ENCODE data around the gene KIDINS220.

Gene KIDINS220

GRCh38 chr2:8691859-8692437 is 145.5 kb downstream of the KIDINS220 start:
- H3K4me1 Mint-ChIP-seq (ENCODE audit: low read depth), result peaks cover 3% of the 10 kb centered on the region
- H3K27me3 Mint-ChIP-seq, result peaks cover 20% of the 10 kb centered on the region
- H3K9me3 Mint-ChIP-seq (ENCODE audit: low read depth), result no peaks in the 10 kb centered on the region
- peaks cover 7% of the 10 kb centered on the region for H3K36me3 Mint-ChIP-seq
- no peak overlapping the region for H3K27ac Mint-ChIP-seq
- no peak overlapping the region for H3K4me3 Mint-ChIP-seq

- H3K4me3 Mint-ChIP-seq, result peak overlapping the region; percentile 76
- H3K27ac Mint-ChIP-seq, result peak overlapping the region; percentile 58
- H3K36me3 Mint-ChIP-seq, result peaks cover 2% of the 10 kb centered on the region
- peaks cover 20% of the 10 kb centered on the region for H3K4me1 Mint-ChIP-seq (ENCODE audit: low read depth)
- no peaks in the 10 kb centered on the region for H3K9me3 Mint-ChIP-seq (ENCODE audit: low read depth)
- peaks cover 4% of the 10 kb centered on the region for H3K27me3 Mint-ChIP-seq
These were observed 151.6 kb downstream of the KIDINS220 start for GRCh38 chr2:8685697-8686358.

GRCh38 chr2:8684878-8685696 is 152.3 kb downstream of the KIDINS220 start:
- H3K27ac Mint-ChIP-seq, result peak overlapping the region; percentile 97
- H3K27me3 Mint-ChIP-seq, result peaks cover 3% of the 10 kb centered on the region
- H3K4me3 Mint-ChIP-seq, result peak overlapping the region; percentile 99
- H3K9me3 Mint-ChIP-seq (ENCODE audit: low read depth), result no peaks in the 10 kb centered on the region
- peaks cover 26% of the 10 kb centered on the region for H3K4me1 Mint-ChIP-seq (ENCODE audit: low read depth)
- peaks cover 2% of the 10 kb centered on the region for H3K36me3 Mint-ChIP-seq

- Mint-ChIP-seq H3K27ac (peak overlapping the region; percentile 97), H3K4me1 (ENCODE audit: low read depth) (peaks cover 32% of the 10 kb centered on the region), H3K36me3 (peaks cover 2% of the 10 kb centered on the region), H3K4me3 (peak overlapping the region; percentile 99), H3K9me3 (ENCODE audit: low read depth) (no peaks in the 10 kb centered on the region), H3K27me3 (peaks cover 3% of the 10 kb centered on the region)
These were observed 152.9 kb downstream of the KIDINS220 start for GRCh38 chr2:8684540-8684877.

- Mint-ChIP-seq H3K36me3 (no peaks in the 10 kb centered on the region), H3K27ac (peak overlapping the region; percentile 97), H3K9me3 (ENCODE audit: low read depth) (no peaks in the 10 kb centered on the region), H3K4me3 (peak overlapping the region; percentile 99), H3K4me1 (ENCODE audit: low read depth) (peaks cover 38% of the 10 kb centered on the region), H3K27me3 (no peaks in the 10 kb centered on the region)
These were observed 154.4 kb downstream of the KIDINS220 start for GRCh38 chr2:8682719-8683667.

GRCh38 chr2:8681786-8682692 is 155.4 kb downstream of the KIDINS220 start, which contains the start of gene ID2:
ID2 (plus strand) TSS chr2:8682056; CDS start chr2:8682166, 110 bp downstream.
- H3K27me3 Mint-ChIP-seq, result peaks cover 6% of the 10 kb centered on the region
- peaks cover 48% of the 10 kb centered on the region for H3K4me1 Mint-ChIP-seq (ENCODE audit: low read depth)
- H3K4me3 Mint-ChIP-seq, result peak within 1 kb of the TSS; percentile 99
- no peaks in the 10 kb centered on the region for H3K9me3 Mint-ChIP-seq (ENCODE audit: low read depth)
- no peaks in the 10 kb centered on the region for H3K36me3 Mint-ChIP-seq
- peak within 1 kb of the TSS; percentile 97 for H3K27ac Mint-ChIP-seq

GRCh38 chr2:8680822-8681760 is 156.3 kb downstream of the KIDINS220 start:
- peaks cover 47% of the 10 kb centered on the region for H3K4me1 Mint-ChIP-seq (ENCODE audit: low read depth)
- no peaks in the 10 kb centered on the region for H3K36me3 Mint-ChIP-seq
- H3K4me3 Mint-ChIP-seq, result peak overlapping the region; percentile 85
- no peaks in the 10 kb centered on the region for H3K9me3 Mint-ChIP-seq (ENCODE audit: low read depth)
- peaks cover 9% of the 10 kb centered on the region for H3K27me3 Mint-ChIP-seq
- H3K27ac Mint-ChIP-seq, result peak overlapping the region; percentile 83

GRCh38 chr2:8679827-8680731 is 157.3 kb downstream of the KIDINS220 start:
- H3K27me3 Mint-ChIP-seq, result peaks cover 9% of the 10 kb centered on the region
- H3K36me3 Mint-ChIP-seq, result no peaks in the 10 kb centered on the region
- peaks cover 45% of the 10 kb centered on the region for H3K4me1 Mint-ChIP-seq (ENCODE audit: low read depth)
- H3K27ac Mint-ChIP-seq, result peak overlapping the region; percentile 83
- H3K4me3 Mint-ChIP-seq, result peak overlapping the region; percentile 79
- no peaks in the 10 kb centered on the region for H3K9me3 Mint-ChIP-seq (ENCODE audit: low read depth)

- H3K27me3 Mint-ChIP-seq, result peaks cover 9% of the 10 kb centered on the region
- H3K4me1 Mint-ChIP-seq (ENCODE audit: low read depth), result peaks cover 42% of the 10 kb centered on the region
- peaks cover 2% of the 10 kb centered on the region for H3K9me3 Mint-ChIP-seq (ENCODE audit: low read depth)
- H3K4me3 Mint-ChIP-seq, result peak overlapping the region; percentile 79
- peaks cover 1% of the 10 kb centered on the region for H3K36me3 Mint-ChIP-seq
- peak overlapping the region; percentile 56 for H3K27ac Mint-ChIP-seq
These were observed 157.9 kb downstream of the KIDINS220 start for GRCh38 chr2:8679567-8679826.
